GM18505 (cell line): Measurements from ENCODE around the gene ACER1.
"Not testable (repeated sequence)": the region's sequence is repeated elsewhere in the genome, so short reads cannot be mapped to it uniquely, and the experiment has no call there.

ENCODE experiments used
- ATAC-seq: cut with Tn5 transposase; IDR thresholded peaks from one replicate; pipeline ENCODE4 v1.9.1; 2021; ENCODE audit not compliant: unreplicated experiment
- POLR2A ChIP-seq: IDR thresholded peaks from 4 replicates; pipeline ENCODE4 v1.6.1; 2011; ENCODE audit warnings: borderline replicate concordance; ENCODE audit not compliant: insufficient read depth, insufficient read length; ENCODE audit errors: extremely low read depth

ACER1 gene

GRCh38 chr19:6372594-6373095 lies 39.2 kb upstream of the ACER1 start, which contains the start of gene ALKBH7:
Gene ALKBH7 (plus strand): TSS chr19:6372794. CDS start chr19:6372821, 27 bp downstream.
- peak; percentile 58 for ATAC-seq
- TF ChIP-seq POLR2A, result peak; percentile 54

GRCh38 chr19:6364353-6364752 lies 30.9 kb upstream of the ACER1 start:
- TF ChIP-seq POLR2A, result no peak
- no peak for ATAC-seq

- no peak for ATAC-seq
- TF ChIP-seq POLR2A, result no peak
Observed at GRCh38 chr19:6362351-6362801, 29.0 kb upstream of the ACER1 start.

GRCh38 chr19:6362027-6362350 lies 28.6 kb upstream of the ACER1 start:
- TF ChIP-seq POLR2A, result no peak
- ATAC-seq, result no peak

- ATAC-seq, result not testable (repeated sequence)
Observed at GRCh38 chr19:6360857-6361216, 27.4 kb upstream of the ACER1 start.

- not testable (repeated sequence) for ATAC-seq
Observed at GRCh38 chr19:6360445-6360844, 27.0 kb upstream of the ACER1 start.

GRCh38 chr19:6359568-6360341 lies 26.3 kb upstream of the ACER1 start:
- TF ChIP-seq POLR2A, result no peak
- ATAC-seq, result no peak

- no peak for TF ChIP-seq POLR2A
- no peak for ATAC-seq
Observed at GRCh38 chr19:6358003-6358402, 24.6 kb upstream of the ACER1 start.

GRCh38 chr19:6357174-6357573 lies 23.8 kb upstream of the ACER1 start:
- ATAC-seq, result no peak
- TF ChIP-seq POLR2A, result no peak

- ATAC-seq, result not testable (repeated sequence)
Observed at GRCh38 chr19:6355321-6356040, 22.1 kb upstream of the ACER1 start.

GRCh38 chr19:6354098-6354674 lies 20.8 kb upstream of the ACER1 start:
- TF ChIP-seq POLR2A, result no peak
- no peak for ATAC-seq

GRCh38 chr19:6352381-6353165 lies 19.2 kb upstream of the ACER1 start:
- ATAC-seq, result no peak
- TF ChIP-seq POLR2A, result no peak

- no peak for TF ChIP-seq POLR2A
- no peak for ATAC-seq
Observed at GRCh38 chr19:6350688-6351087, 17.3 kb upstream of the ACER1 start.

- not testable (repeated sequence) for ATAC-seq
Observed at GRCh38 chr19:6349271-6349670, 15.9 kb upstream of the ACER1 start.
